ENCODE measurements around the gene MFSD1. TPM values are rescaled to one million over a fixed set of nuclear protein-coding genes. Genes with fewer than 3 reads are reported as not detected.

Gene MFSD1
- polyA plus RNA-seq, 2 of the 4 experiments (the other 2 are of a cell fraction): 41.5 to 53.2 TPM

- POLR2A ChIA-PET: no interaction called here
- Histone ChIP-seq H3K4me1 (no peaks in the 10 kb centered on the region), H3K9me3 (no peaks in the 10 kb centered on the region), H3K27ac (no peak overlapping the region), H3K4me2 (no peak overlapping the region), H3K4me3 (no peak overlapping the region)
- FAIRE-seq (no peak), ATAC-seq (no peak), DNase-seq (ENCODE audit: low read depth in 1 of 2, low spot score in 1 of 2) (no peak)
- no peak for TF ChIP-seq NPAS2 (CRISPR knock-in tag; IDR thresholded peaks at IDR 0.05; ENCODE audit: borderline replicate concordance)
- peak; percentile 37 for TF ChIP-seq ZFP36 (IDR thresholded peaks at IDR 0.05; ENCODE audit: borderline replicate concordance, partially characterized antibody)
- CTCF ChIA-PET: interaction anchor here (2.5 kb wide), 1 partner anchor 9 kb away, joined by 11 read pairs; no protein-coding TSS in a partner anchor
- 63% methylated on average over 3 of the region's 3 CpGs for WGBS (ENCODE audit: missing lambda C conversion rate)
These were observed 34.5 kb downstream of the MFSD1 start for GRCh38 chr3:158836312-158836711.

DNA sequence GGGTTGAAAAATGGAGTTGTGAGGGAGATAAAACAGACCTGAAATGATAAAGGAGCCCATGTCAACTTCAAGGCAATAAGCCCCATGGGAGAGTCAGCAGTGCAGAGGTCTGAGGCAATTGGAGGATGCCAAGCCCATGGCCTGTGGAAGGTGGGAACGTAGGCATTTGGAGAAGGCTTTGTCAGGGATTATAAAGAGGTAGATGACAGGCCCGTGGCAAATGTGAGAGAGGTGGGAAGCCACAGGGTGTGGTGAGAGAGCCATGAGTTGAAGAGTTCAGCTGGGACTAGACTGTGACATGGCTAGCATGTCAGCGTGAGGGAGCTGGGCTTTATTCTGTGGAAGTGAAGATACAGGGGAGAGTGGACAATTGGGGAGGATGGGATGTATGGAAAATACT lies 35.4 kb downstream of the MFSD1 start:
- Histone ChIP-seq H3K9me3 (no peaks in the 10 kb centered on the region), H3K27ac (no peak overlapping the region), H3K4me1 (no peaks in the 10 kb centered on the region), H3K4me3 (no peak overlapping the region), H3K4me2 (no peak overlapping the region)
- 17% methylated on average over 3 of the region's 3 CpGs for WGBS (ENCODE audit: missing lambda C conversion rate)
- no peak for DNase-seq (ENCODE audit: low read depth in 1 of 2, low spot score in 1 of 2)
- ATAC-seq: no peak; a peak in 1 of 6 replicates
- ChIA-PET POLR2A (no interaction called here), CTCF (interaction anchor here (0.6 to 12.2 kb wide), 5 partner anchors 8 to 420 kb away, joined by 3 to 305 read pairs (median 3); no protein-coding TSS in a partner anchor)
- TF ChIP-seq E2F6 (IDR thresholded peaks at IDR 0.05; ENCODE audit: borderline replicate concordance, low read depth): no peak
- no peak for TF ChIP-seq SREBF2 (IDR thresholded peaks at IDR 0.05)
- no peak for TF ChIP-seq EHMT2 (IDR thresholded peaks at IDR 0.05; ENCODE audit: low read depth)
- TF ChIP-seq EP300 (IDR thresholded peaks at IDR 0.05): no peak
- no peak for TF ChIP-seq ESRRA (IDR thresholded peaks at IDR 0.05; ENCODE audit: borderline replicate concordance, low read length)
- TF ChIP-seq CBX8 (IDR thresholded peaks at IDR 0.05): no peak
- no peak for TF ChIP-seq REST (IDR thresholded peaks at IDR 0.05)
- TF ChIP-seq, protein P1, sequence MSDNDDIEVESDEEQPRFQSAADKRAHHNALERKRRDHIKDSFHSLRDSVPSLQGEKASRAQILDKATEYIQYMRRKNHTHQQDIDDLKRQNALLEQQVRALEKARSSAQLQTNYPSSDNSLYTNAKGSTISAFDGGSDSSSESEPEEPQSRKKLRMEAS (IDR thresholded peaks at IDR 0.05): no peak
- TF ChIP-seq RFX5 (IDR thresholded peaks at IDR 0.05): no peak
- no peak for TF ChIP-seq CEBPB (IDR thresholded peaks at IDR 0.05)
- no peak for FAIRE-seq

DNA sequence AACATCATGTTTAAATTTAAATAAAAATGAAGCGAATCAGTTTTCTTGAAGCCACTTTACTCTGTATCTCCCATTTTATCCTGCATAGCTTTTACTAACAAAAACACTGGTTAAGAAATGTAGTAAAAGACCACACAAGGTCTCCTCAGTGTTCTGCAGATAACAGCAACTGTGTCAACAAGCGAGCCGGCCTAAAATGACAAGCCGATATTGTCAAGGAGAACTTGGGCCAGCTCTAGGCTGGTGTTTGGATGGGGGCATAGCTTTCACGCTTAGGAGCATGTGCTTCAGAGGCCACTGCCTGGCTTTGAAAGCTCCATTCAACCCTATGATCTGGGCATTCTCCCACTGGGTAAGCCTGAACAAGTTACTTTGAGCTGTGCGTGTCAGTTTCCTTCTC lies 38.1 kb downstream of the MFSD1 start:
- Histone ChIP-seq H3K4me1 (no peaks in the 10 kb centered on the region), H3K4me2 (no peak overlapping the region), H3K9me3 (no peaks in the 10 kb centered on the region), H3K4me3 (no peak overlapping the region), H3K27ac (no peak overlapping the region)
- WGBS (ENCODE audit: missing lambda C conversion rate): 81% methylated on average over 6 of the region's 6 CpGs
- FAIRE-seq (no peak), DNase-seq (ENCODE audit: low read depth in 1 of 2, low spot score in 1 of 2) (no peak), ATAC-seq (no peak)
- POLR2A ChIA-PET: no interaction called here
- CTCF ChIA-PET: interaction anchor here (1.1 to 12.2 kb wide), 3 partner anchors 13 to 417 kb away, joined by 3 to 305 read pairs (median 6); no protein-coding TSS in a partner anchor
- no peak for TF ChIP-seq RNF2 (IDR thresholded peaks at IDR 0.05; ENCODE audit: borderline replicate concordance, low read depth)
- TF ChIP-seq ZNF302 (CRISPR knock-in tag; IDR thresholded peaks at IDR 0.05): no peak
- no peak for TF ChIP-seq ATOH8 (CRISPR knock-in tag; IDR thresholded peaks at IDR 0.05; ENCODE audit: low read depth)
- TF ChIP-seq NPAS2 (CRISPR knock-in tag; IDR thresholded peaks at IDR 0.05; ENCODE audit: borderline replicate concordance): no peak
- TF ChIP-seq SMC3 (IDR thresholded peaks at IDR 0.05): no peak
- no peak for TF ChIP-seq ESRRA (IDR thresholded peaks at IDR 0.05; ENCODE audit: borderline replicate concordance, low read length)
- no peak for TF ChIP-seq FOSB (CRISPR knock-in tag; IDR thresholded peaks at IDR 0.05)
- TF ChIP-seq, protein P2, sequence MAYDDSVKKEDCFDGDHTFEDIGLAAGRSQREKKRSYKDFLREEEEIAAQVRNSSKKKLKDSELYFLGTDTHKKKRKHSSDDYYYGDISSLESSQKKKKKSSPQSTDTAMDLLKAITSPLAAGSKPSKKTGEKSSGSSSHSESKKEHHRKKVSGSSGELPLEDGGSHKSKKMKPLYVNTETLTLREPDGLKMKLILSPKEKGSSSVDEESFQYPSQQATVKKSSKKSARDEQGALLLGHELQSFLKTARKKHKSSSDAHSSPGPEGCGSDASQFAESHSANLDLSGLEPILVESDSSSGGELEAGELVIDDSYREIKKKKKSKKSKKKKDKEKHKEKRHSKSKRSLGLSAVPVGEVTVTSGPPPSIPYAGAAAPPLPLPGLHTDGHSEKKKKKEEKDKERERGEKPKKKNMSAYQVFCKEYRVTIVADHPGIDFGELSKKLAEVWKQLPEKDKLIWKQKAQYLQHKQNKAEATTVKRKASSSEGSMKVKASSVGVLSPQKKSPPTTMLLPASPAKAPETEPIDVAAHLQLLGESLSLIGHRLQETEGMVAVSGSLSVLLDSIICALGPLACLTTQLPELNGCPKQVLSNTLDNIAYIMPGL (CRISPR knock-in tag; IDR thresholded peaks at IDR 0.05; ENCODE audit: borderline replicate concordance): no peak
- no peak for TF ChIP-seq RAD21 (conservative IDR thresholded peaks at IDR 0.05 in 1 of 2, IDR thresholded peaks at IDR 0.05 in 1 of 2)
- no peak for TF ChIP-seq BHLHE40 (IDR thresholded peaks at IDR 0.05; ENCODE audit: low read depth, low read length)
- TF ChIP-seq HOXA7 (CRISPR knock-in tag; IDR thresholded peaks at IDR 0.05): no peak
- TF ChIP-seq RCOR1 (IDR thresholded peaks at IDR 0.05; ENCODE audit: low read depth, low read length): no peak
- no peak for TF ChIP-seq ZFP36 (IDR thresholded peaks at IDR 0.05; ENCODE audit: borderline replicate concordance, partially characterized antibody)
- TF ChIP-seq CBX8 (IDR thresholded peaks at IDR 0.05): no peak
- TF ChIP-seq HEYL (CRISPR knock-in tag; IDR thresholded peaks at IDR 0.05): no peak
- TF ChIP-seq PHF8 (IDR thresholded peaks at IDR 0.05; ENCODE audit: borderline replicate concordance, low read depth): no peak
- no peak for TF ChIP-seq HDAC2 (IDR thresholded peaks at IDR 0.05)
- TF ChIP-seq HOXB13 (CRISPR knock-in tag; IDR thresholded peaks at IDR 0.05; ENCODE audit: low read depth): no peak
- TF ChIP-seq CHD2 (IDR thresholded peaks at IDR 0.05; ENCODE audit: low read length, partially characterized antibody): no peak

Measured in A549 (cell line).